ENCODE results near the gene C1orf226. TPM values are rescaled to one million over a fixed set of nuclear protein-coding genes. Genes with fewer than 3 reads are reported as not detected.

The C1orf226 gene
- total and polyA plus RNA-seq, 2 experiments from 2014 or later = 2.7 to 12.5 TPM

DNA sequence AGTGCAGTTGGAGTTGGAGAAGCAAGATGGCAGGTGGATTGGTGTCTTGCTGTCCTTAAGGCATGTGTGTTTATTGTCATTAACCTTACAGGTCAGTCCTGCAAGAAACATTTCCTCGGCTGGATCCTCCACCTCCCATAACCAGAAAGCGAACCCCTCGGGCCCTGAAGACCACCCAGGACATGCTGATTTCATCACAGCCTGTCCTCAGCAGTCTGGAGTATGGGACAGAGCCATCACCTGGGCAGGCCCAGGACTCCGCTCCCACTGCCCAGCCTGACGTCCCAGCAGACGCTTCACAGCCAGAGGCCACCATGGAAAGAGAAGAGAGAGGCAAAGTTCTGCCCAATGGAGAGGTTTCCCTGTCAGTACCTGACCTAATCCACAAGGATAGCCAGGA lies 1.6 kb downstream of the C1orf226 start:
- DNase-seq (ENCODE audit: low spot score) (no peak), ATAC-seq (no peak)
- Histone ChIP-seq H3K27me3 (ENCODE audit: insufficient read depth) (no peaks in the 10 kb centered on the region), H3K79me2 (replicated peaks; ENCODE audit: insufficient read depth) (no peaks in the 10 kb centered on the region), H2AFZ (no peak overlapping the region), H3K4me2 (no peak overlapping the region), H3K27ac (ENCODE audit: low read depth) (no peak overlapping the region), H3F3A (replicated peaks; ENCODE audit: low read depth) (no peaks in the 10 kb centered on the region), H3K9me2 (ENCODE audit: insufficient read depth) (no peaks in the 10 kb centered on the region), H3K36me3 (ENCODE audit: insufficient read depth) (no peaks in the 10 kb centered on the region), H3K4me1 (ENCODE audit: insufficient read depth) (no peaks in the 10 kb centered on the region), H4K20me1 (replicated peaks; ENCODE audit: insufficient read depth) (no peaks in the 10 kb centered on the region), H3K4me3 (no peak overlapping the region)
- Mint-ChIP-seq H3K27me3 (ENCODE audit: insufficient read depth, low read depth, poor library complexity) (peaks cover 25% of the 10 kb centered on the region), H3K4me1 (peaks cover 10% of the 10 kb centered on the region), H3K9me3 (no peaks in the 10 kb centered on the region), H3K36me3 (ENCODE audit: low read depth) (peaks cover 26% of the 10 kb centered on the region), H3K4me3 (no peak overlapping the region), H3K27ac (no peak overlapping the region; the same call in 1 of the 2 replicates)
- TF ChIP-seq ZNF114 (CRISPR knock-in tag; IDR thresholded peaks at IDR 0.05) (no peak), EZH2 (IDR thresholded peaks at IDR 0.05; ENCODE audit: low read depth, unreplicated experiment) (no peak), CREB1 (CRISPR knock-in tag; IDR thresholded peaks at IDR 0.05; ENCODE audit: low read depth) (no peak), NANOG (IDR thresholded peaks at IDR 0.05; ENCODE audit: borderline replicate concordance) (no peak), ZNF331 (CRISPR knock-in tag; IDR thresholded peaks at IDR 0.05; ENCODE audit: low read depth) (no peak), POLR2AphosphoS5 (IDR thresholded peaks at IDR 0.05; ENCODE audit: low read depth) (no peak)
- TF ChIP-seq, protein P1, sequence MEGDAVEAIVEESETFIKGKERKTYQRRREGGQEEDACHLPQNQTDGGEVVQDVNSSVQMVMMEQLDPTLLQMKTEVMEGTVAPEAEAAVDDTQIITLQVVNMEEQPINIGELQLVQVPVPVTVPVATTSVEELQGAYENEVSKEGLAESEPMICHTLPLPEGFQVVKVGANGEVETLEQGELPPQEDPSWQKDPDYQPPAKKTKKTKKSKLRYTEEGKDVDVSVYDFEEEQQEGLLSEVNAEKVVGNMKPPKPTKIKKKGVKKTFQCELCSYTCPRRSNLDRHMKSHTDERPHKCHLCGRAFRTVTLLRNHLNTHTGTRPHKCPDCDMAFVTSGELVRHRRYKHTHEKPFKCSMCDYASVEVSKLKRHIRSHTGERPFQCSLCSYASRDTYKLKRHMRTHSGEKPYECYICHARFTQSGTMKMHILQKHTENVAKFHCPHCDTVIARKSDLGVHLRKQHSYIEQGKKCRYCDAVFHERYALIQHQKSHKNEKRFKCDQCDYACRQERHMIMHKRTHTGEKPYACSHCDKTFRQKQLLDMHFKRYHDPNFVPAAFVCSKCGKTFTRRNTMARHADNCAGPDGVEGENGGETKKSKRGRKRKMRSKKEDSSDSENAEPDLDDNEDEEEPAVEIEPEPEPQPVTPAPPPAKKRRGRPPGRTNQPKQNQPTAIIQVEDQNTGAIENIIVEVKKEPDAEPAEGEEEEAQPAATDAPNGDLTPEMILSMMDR (conservative IDR thresholded peaks at IDR 0.05; ENCODE audit: low read depth in 2 of 2) = no peak

DNA sequence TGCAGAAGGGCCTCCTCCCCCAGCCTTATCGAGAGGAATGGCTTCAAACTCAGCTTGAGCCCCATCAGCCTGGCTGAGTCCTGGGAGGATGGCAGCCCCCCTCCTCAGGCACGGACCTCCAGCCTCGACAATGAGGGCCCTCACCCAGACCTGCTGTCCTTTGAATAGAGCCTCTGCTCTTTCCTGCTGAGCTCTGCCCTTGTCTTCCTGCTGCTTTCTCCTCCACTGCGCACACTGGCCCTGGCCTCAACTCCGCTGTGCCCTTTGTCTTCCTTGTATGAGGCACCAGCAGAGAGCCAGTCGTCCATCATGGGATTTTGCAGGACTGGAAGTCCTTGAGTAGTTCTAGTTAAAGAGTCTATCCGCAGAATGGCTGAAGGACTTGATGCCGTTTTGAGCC lies 2.0 kb downstream of the C1orf226 start:
- Mint-ChIP-seq H3K36me3 (ENCODE audit: low read depth) (peaks cover 26% of the 10 kb centered on the region), H3K4me3 (no peak overlapping the region), H3K4me1 (peaks cover 12% of the 10 kb centered on the region), H3K27me3 (ENCODE audit: insufficient read depth, low read depth, poor library complexity) (peaks cover 25% of the 10 kb centered on the region), H3K27ac (no peak overlapping the region; the same call in 1 of the 2 replicates), H3K9me3 (no peaks in the 10 kb centered on the region)
- no peak for ATAC-seq
- Histone ChIP-seq H3F3A (replicated peaks; ENCODE audit: low read depth) (no peaks in the 10 kb centered on the region), H3K27ac (ENCODE audit: low read depth) (no peak overlapping the region), H3K79me2 (replicated peaks; ENCODE audit: insufficient read depth) (no peaks in the 10 kb centered on the region), H3K36me3 (ENCODE audit: insufficient read depth) (no peaks in the 10 kb centered on the region), H3K4me3 (no peak overlapping the region), H3K27me3 (ENCODE audit: insufficient read depth) (no peaks in the 10 kb centered on the region), H4K20me1 (replicated peaks; ENCODE audit: insufficient read depth) (no peaks in the 10 kb centered on the region), H3K4me1 (ENCODE audit: insufficient read depth) (no peaks in the 10 kb centered on the region), H3K9me2 (ENCODE audit: insufficient read depth) (no peaks in the 10 kb centered on the region), H2AFZ (no peak overlapping the region), H3K4me2 (no peak overlapping the region)
- no peak for DNase-seq (ENCODE audit: low spot score)
- TF ChIP-seq ZNF114 (CRISPR knock-in tag; IDR thresholded peaks at IDR 0.05) = no peak
- TF ChIP-seq, protein P2, sequence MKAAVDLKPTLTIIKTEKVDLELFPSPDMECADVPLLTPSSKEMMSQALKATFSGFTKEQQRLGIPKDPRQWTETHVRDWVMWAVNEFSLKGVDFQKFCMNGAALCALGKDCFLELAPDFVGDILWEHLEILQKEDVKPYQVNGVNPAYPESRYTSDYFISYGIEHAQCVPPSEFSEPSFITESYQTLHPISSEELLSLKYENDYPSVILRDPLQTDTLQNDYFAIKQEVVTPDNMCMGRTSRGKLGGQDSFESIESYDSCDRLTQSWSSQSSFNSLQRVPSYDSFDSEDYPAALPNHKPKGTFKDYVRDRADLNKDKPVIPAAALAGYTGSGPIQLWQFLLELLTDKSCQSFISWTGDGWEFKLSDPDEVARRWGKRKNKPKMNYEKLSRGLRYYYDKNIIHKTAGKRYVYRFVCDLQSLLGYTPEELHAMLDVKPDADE (IDR thresholded peaks at IDR 0.05) = no peak
- TF ChIP-seq, protein P3, sequence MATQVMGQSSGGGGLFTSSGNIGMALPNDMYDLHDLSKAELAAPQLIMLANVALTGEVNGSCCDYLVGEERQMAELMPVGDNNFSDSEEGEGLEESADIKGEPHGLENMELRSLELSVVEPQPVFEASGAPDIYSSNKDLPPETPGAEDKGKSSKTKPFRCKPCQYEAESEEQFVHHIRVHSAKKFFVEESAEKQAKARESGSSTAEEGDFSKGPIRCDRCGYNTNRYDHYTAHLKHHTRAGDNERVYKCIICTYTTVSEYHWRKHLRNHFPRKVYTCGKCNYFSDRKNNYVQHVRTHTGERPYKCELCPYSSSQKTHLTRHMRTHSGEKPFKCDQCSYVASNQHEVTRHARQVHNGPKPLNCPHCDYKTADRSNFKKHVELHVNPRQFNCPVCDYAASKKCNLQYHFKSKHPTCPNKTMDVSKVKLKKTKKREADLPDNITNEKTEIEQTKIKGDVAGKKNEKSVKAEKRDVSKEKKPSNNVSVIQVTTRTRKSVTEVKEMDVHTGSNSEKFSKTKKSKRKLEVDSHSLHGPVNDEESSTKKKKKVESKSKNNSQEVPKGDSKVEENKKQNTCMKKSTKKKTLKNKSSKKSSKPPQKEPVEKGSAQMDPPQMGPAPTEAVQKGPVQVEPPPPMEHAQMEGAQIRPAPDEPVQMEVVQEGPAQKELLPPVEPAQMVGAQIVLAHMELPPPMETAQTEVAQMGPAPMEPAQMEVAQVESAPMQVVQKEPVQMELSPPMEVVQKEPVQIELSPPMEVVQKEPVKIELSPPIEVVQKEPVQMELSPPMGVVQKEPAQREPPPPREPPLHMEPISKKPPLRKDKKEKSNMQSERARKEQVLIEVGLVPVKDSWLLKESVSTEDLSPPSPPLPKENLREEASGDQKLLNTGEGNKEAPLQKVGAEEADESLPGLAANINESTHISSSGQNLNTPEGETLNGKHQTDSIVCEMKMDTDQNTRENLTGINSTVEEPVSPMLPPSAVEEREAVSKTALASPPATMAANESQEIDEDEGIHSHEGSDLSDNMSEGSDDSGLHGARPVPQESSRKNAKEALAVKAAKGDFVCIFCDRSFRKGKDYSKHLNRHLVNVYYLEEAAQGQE (IDR thresholded peaks at IDR 0.05; ENCODE audit: unreplicated experiment) = no peak
- TF ChIP-seq EZH2phosphoT487 (IDR thresholded peaks at IDR 0.05; ENCODE audit: unreplicated experiment) = no peak
- no peak for TF ChIP-seq JUNB (IDR thresholded peaks at IDR 0.05; ENCODE audit: unreplicated experiment)
- no peak for TF ChIP-seq STAT1 (IDR thresholded peaks at IDR 0.05; ENCODE audit: unreplicated experiment)
